CD14-positive monocyte (primary cell): Measurements from ENCODE around the gene LFNG. TPM values are rescaled to one million over a fixed set of nuclear protein-coding genes. Genes with fewer than 3 reads are reported as not detected.

ENCODE experiments used
- DNase-seq, 3 donors: peaks; one replicate each; pipeline ENCODE4 v3.0.0-alpha.2; 2011 to 2022
- H2AFZ ChIP-seq: 2 replicates; pipeline ENCODE4 v1.6.0; 2012; ENCODE audit warnings: mild to moderate bottlenecking, low read depth, low read length, inconsistent platforms; ENCODE audit not compliant: insufficient read depth, poor library complexity, severe bottlenecking
- H3K27ac ChIP-seq, 2 donors: 1 replicate in 1 of 2; 2 replicates in 1 of 2; pipeline ENCODE4 v1.5.1; 2012 to 2013; ENCODE audit warnings: low read length in 2 of 2, control low read depth in 1 of 2, inconsistent platforms in 1 of 2, low read depth in 1 of 2, mild to moderate bottlenecking in 1 of 2
- H3K27me3 ChIP-seq, 2 donors: one replicate each; pipeline versions ENCODE4 v1.6.0 to v1.6.1; 2011 to 2013; ENCODE audit warnings: low read length in 2 of 2; ENCODE audit not compliant: control insufficient read depth in 2 of 2, insufficient read depth in 2 of 2
- H3K36me3 ChIP-seq, 2 donors: replicated peaks in 1 of 2; 1 replicate in 1 of 2; 2 replicates in 1 of 2; pipeline versions ENCODE4 v1.5.1 to v1.6.1; 2012 to 2013; ENCODE audit warnings: low read length in 2 of 2, control low read depth in 1 of 2, inconsistent platforms in 1 of 2, mild to moderate bottlenecking in 1 of 2; ENCODE audit not compliant: insufficient read depth in 2 of 2, control insufficient read depth in 1 of 2
- H3K4me1 ChIP-seq, 2 donors: 1 replicate in 1 of 2; 2 replicates in 1 of 2; pipeline versions ENCODE4 v1.5.1 to v1.6.1; 2012 to 2013; ENCODE audit warnings: low read length in 2 of 2, control low read depth in 1 of 2, inconsistent platforms in 1 of 2, mild to moderate bottlenecking in 1 of 2, moderate library complexity in 1 of 2; ENCODE audit not compliant: insufficient read depth in 2 of 2, control insufficient read depth in 1 of 2
- H3K4me2 ChIP-seq: replicated peaks from 2 replicates; pipeline ENCODE3; 2012; ENCODE audit warnings: low read length, moderate library complexity, mild to moderate bottlenecking; ENCODE audit not compliant: poor library complexity, severe bottlenecking; ENCODE audit errors: extremely low read depth
- H3K4me3 ChIP-seq, 3 experiments: fragments of 200-600 bp in 1 of 3; sonication (generic) in 1 of 3; replicated peaks in 1 of 3; 1 replicate in 2 of 3; 2 replicates in 1 of 3; pipeline ENCODE4 v1.5.1; 2011 to 2013; ENCODE audit warnings: low read length in 3 of 3, mild to moderate bottlenecking in 3 of 3, control low read depth in 2 of 3, low read depth in 2 of 3, inconsistent platforms in 1 of 3, moderate library complexity in 1 of 3
- H3K79me2 ChIP-seq: 2 replicates; pipeline ENCODE4 v1.6.0; 2012; ENCODE audit warnings: mild to moderate bottlenecking, control low read depth, inconsistent platforms, low read length, moderate library complexity; ENCODE audit not compliant: insufficient read depth
- H3K9ac ChIP-seq: 2 replicates; pipeline ENCODE4 v1.6.0; 2017; ENCODE audit warnings: low read length, mild to moderate bottlenecking; ENCODE audit not compliant: insufficient read depth, poor library complexity, severe bottlenecking
- H3K9me3 ChIP-seq, 2 donors: replicated peaks in 1 of 2; 1 replicate in 1 of 2; 2 replicates in 1 of 2; pipeline versions ENCODE4 v1.5.1 to v1.6.1; 2012 to 2013; ENCODE audit warnings: low read length in 2 of 2, control low read depth in 1 of 2; ENCODE audit not compliant: control insufficient read depth in 1 of 2, insufficient read depth in 1 of 2
- H4K20me1 ChIP-seq: 2 replicates; pipeline ENCODE4 v1.6.0; 2012; ENCODE audit warnings: mild to moderate bottlenecking, low read length, control low read depth, moderate library complexity; ENCODE audit not compliant: insufficient read depth
- H3K27ac Mint-ChIP-seq, 7 donors: one replicate each; pipeline ENCODE4 v1.8.0; 2020; ENCODE audit warnings: mild to moderate bottlenecking in 7 of 7, mixed read lengths in 7 of 7, moderate library complexity in 6 of 7, inconsistent platforms in 2 of 7
- H3K27me3 Mint-ChIP-seq, 3 donors: one replicate each; pipeline ENCODE4 v1.8.0; 2021 to 2022; ENCODE audit warnings: low read depth in 3 of 3, mild to moderate bottlenecking in 3 of 3, mixed read lengths in 3 of 3, moderate library complexity in 3 of 3, inconsistent platforms in 1 of 3
- H3K36me3 Mint-ChIP-seq, 2 donors: one replicate each; pipeline ENCODE4 v1.8.0; 2020; ENCODE audit warnings: mixed read lengths in 2 of 2, inconsistent platforms in 1 of 2, mild to moderate bottlenecking in 1 of 2
- H3K4me1 Mint-ChIP-seq: one replicate; pipeline ENCODE4 v1.8.0; 2020; ENCODE audit warnings: mild to moderate bottlenecking, mixed read lengths
- H3K4me3 Mint-ChIP-seq, 2 donors: one replicate each; pipeline ENCODE4 v1.8.0; 2020; ENCODE audit warnings: mild to moderate bottlenecking in 2 of 2, mixed read lengths in 2 of 2, moderate library complexity in 1 of 2
- H3K9me3 Mint-ChIP-seq, 7 donors: one replicate each; pipeline ENCODE4 v1.8.0; 2020 to 2022; ENCODE audit warnings: mixed read lengths in 7 of 7, mild to moderate bottlenecking in 6 of 7, moderate library complexity in 6 of 7, inconsistent platforms in 2 of 7
- CTCF ChIP-seq: fragments of 200-600 bp; IDR thresholded peaks from one replicate; pipeline ENCODE4 v1.8.0; 2022; ENCODE audit warnings: antibody characterized with exemption, mild to moderate bottlenecking
- WGBS: methylation state at CpG from one replicate; pipeline ENCODE4 v1.1.5; 2013; ENCODE audit warnings: missing lambda C conversion rate; ENCODE audit not compliant: insufficient coverage; 5-methylcytosine and 5-hydroxymethylcytosine counted together
- intact Hi-C, 2 donors: fragments of 100-400 bp; cut with micrococcal nuclease; formaldehyde crosslinking; loops; one replicate each; pipeline versions ENCODE4 v1.15.0 to v1.15.1; 2023
- polyA plus RNA-seq, 3 donors: library from polyadenylated mRNA; depleted of rRNA in 1 of 3; unstranded in 2 of 3; stranded (reverse) in 1 of 3; fragments of 300-500 nt in 2 of 3; fragments of >200 nt in 1 of 3; fragmentation: Illumina TruSeq in 2 of 3; gene quantifications; 1 replicate in 2 of 3; 2 replicates in 1 of 3; pipeline ENCODE4 v1.2.3, GENCODE V29; 2012 to 2021

The LFNG gene
- polyA plus RNA-seq, 3 donors = 1.9 to 121 (median 2.2) TPM

GRCh38 chr7:2510130-2510776, 9.3 kb upstream of the LFNG start:
- Mint-ChIP-seq H3K36me3 (no peaks in the 10 kb centered on the region), H3K4me3 (peak overlapping the region; percentile 67 to 76), H3K4me1 (peaks cover 58% of the 10 kb centered on the region), H3K9me3 (no peaks in the 10 kb centered on the region), H3K27ac (peak overlapping the region; percentile 92 to 97 (median 95)), H3K27me3 (peaks cover 4 to 7% (median 5%) of the 10 kb centered on the region in 3 donors)
- Histone ChIP-seq H3K36me3 (no peaks in the 10 kb centered on the region), H4K20me1 (no peaks in the 10 kb centered on the region), H3K4me3 (peak overlapping the region in 1 of 3 experiments; percentile 65), H3K27me3 (no peaks in the 10 kb centered on the region), H3K9ac (peak overlapping the region; percentile 78), H3K27ac (peak overlapping the region; percentile 89 to 95), H3K4me2 (peak overlapping the region; percentile 77), H3K79me2 (no peaks in the 10 kb centered on the region), H2AFZ (peak overlapping the region; percentile 73), H3K4me1 (peaks cover 61 to 65% of the 10 kb centered on the region in 2 donors), H3K9me3 (no peaks in the 10 kb centered on the region)
- no peak for DNase-seq
- WGBS = 77% methylated on average over 9 of the region's 13 CpGs
- no peak for TF ChIP-seq CTCF
- intact Hi-C loops = loop anchor here in 1 of 2 donors (10.0 kb wide), 1 partner anchor 105 kb away; the partner anchor contains the start of gene CHST12

- intact Hi-C loops = loop anchor here in 1 of 2 donors (10.0 kb wide), 1 partner anchor 106 kb away; the partner anchor contains the start of gene CHST12
Measured at GRCh38 chr7:2510909-2511768, 8.4 kb upstream of the LFNG start.

More at GRCh38 chr7:2510909-2511768, 8.4 kb upstream of the LFNG start:
- Histone ChIP-seq H3K4me2 (peak overlapping the region; percentile 77), H3K4me3 (peak overlapping the region in 2 of 3 experiments; percentile 25 to 65), H3K27me3 (no peaks in the 10 kb centered on the region), H3K9ac (peak overlapping the region; percentile 78), H3K36me3 (no peaks in the 10 kb centered on the region), H4K20me1 (no peaks in the 10 kb centered on the region), H3K79me2 (no peaks in the 10 kb centered on the region), H3K4me1 (peaks cover 61 to 65% of the 10 kb centered on the region in 2 donors), H3K27ac (peak overlapping the region; percentile 89 to 95), H3K9me3 (no peaks in the 10 kb centered on the region), H2AFZ (peak overlapping the region; percentile 73)
- H3K4me1 Mint-ChIP-seq = peaks cover 58% of the 10 kb centered on the region
- H3K36me3 Mint-ChIP-seq = no peaks in the 10 kb centered on the region
- peak overlapping the region; percentile 92 to 97 (median 95) for H3K27ac Mint-ChIP-seq
- no peaks in the 10 kb centered on the region for H3K9me3 Mint-ChIP-seq
- DNase-seq = peak; percentile 87 to 89 (median 88)
- WGBS = 0% methylated on average over 17 of the region's 27 CpGs
- no peak for TF ChIP-seq CTCF
- H3K27me3 Mint-ChIP-seq = peaks cover 3 to 7% (median 3%) of the 10 kb centered on the region in 3 donors
- peak overlapping the region; percentile 76 to 81 for H3K4me3 Mint-ChIP-seq
